ENCODE measurements around the gene RPS6KA5. TPM values are rescaled to one million over a fixed set of nuclear protein-coding genes. Genes with fewer than 3 reads are reported as not detected.
"Not testable (repeated sequence)": the region's sequence is repeated elsewhere in the genome, so short reads cannot be mapped to it uniquely, and the experiment has no call there.

Gene RPS6KA5
- total RNA-seq, 1 donor from 2014 or later = 3.1 TPM

GRCh38 chr14:91092073-91092472 is 31.6 kb upstream of the RPS6KA5 start:
- Histone ChIP-seq H3K4me1 (ENCODE audit: control insufficient read depth in 3 of 3, insufficient read depth in 3 of 3, low read length in 3 of 3) (peaks cover 0 to 20% (median 18%) of the 10 kb centered on the region in 3 donors), H3K9me3 (ENCODE audit: control insufficient read depth in 3 of 3, low read length in 3 of 3) (no peaks in the 10 kb centered on the region), H3K27me3 (ENCODE audit: control insufficient read depth in 3 of 3, insufficient read depth in 3 of 3, low read length in 3 of 3) (no peaks in the 10 kb centered on the region), H3K36me3 (ENCODE audit: control insufficient read depth in 3 of 3, insufficient read depth in 3 of 3, low read length in 3 of 3) (no peaks in the 10 kb centered on the region), H3K9ac (ENCODE audit: low read depth in 1 of 3, low read length in 3 of 3) (no peak overlapping the region), H3K27ac (ENCODE audit: low read depth, low read length) (no peak overlapping the region), H3K4me3 (ENCODE audit: low read length in 3 of 3) (no peak overlapping the region)

- H3K4me1 ChIP-seq (ENCODE audit: control insufficient read depth in 3 of 3, insufficient read depth in 3 of 3, low read length in 3 of 3) = peaks cover 0 to 20% (median 18%) of the 10 kb centered on the region in 3 donors
- H3K9ac ChIP-seq (ENCODE audit: low read depth in 1 of 3, low read length in 3 of 3) = no peak overlapping the region
- H3K27me3 ChIP-seq (ENCODE audit: control insufficient read depth in 3 of 3, insufficient read depth in 3 of 3, low read length in 3 of 3) = no peaks in the 10 kb centered on the region
- no peak overlapping the region for H3K4me3 ChIP-seq (ENCODE audit: low read length in 3 of 3)
- H3K9me3 ChIP-seq (ENCODE audit: control insufficient read depth in 3 of 3, low read length in 3 of 3) = no peaks in the 10 kb centered on the region
- H3K36me3 ChIP-seq (ENCODE audit: control insufficient read depth in 3 of 3, insufficient read depth in 3 of 3, low read length in 3 of 3) = no peaks in the 10 kb centered on the region
- H3K27ac ChIP-seq (ENCODE audit: low read depth, low read length) = no peak overlapping the region
These were observed 30.3 kb upstream of the RPS6KA5 start for GRCh38 chr14:91090743-91091142.

- no peaks in the 10 kb centered on the region for H3K9me3 ChIP-seq (ENCODE audit: control insufficient read depth in 3 of 3, low read length in 3 of 3)
- H3K4me3 ChIP-seq (ENCODE audit: low read length in 3 of 3) = no peak overlapping the region
- no peaks in the 10 kb centered on the region for H3K27me3 ChIP-seq (ENCODE audit: control insufficient read depth in 3 of 3, insufficient read depth in 3 of 3, low read length in 3 of 3)
- no peak overlapping the region for H3K27ac ChIP-seq (ENCODE audit: low read depth, low read length)
- H3K9ac ChIP-seq (ENCODE audit: low read depth in 1 of 3, low read length in 3 of 3) = no peak overlapping the region
- H3K36me3 ChIP-seq (ENCODE audit: control insufficient read depth in 3 of 3, insufficient read depth in 3 of 3, low read length in 3 of 3) = no peaks in the 10 kb centered on the region
- peaks cover 0 to 17% (median 15%) of the 10 kb centered on the region in 3 donors for H3K4me1 ChIP-seq (ENCODE audit: control insufficient read depth in 3 of 3, insufficient read depth in 3 of 3, low read length in 3 of 3)
These were observed 29.6 kb upstream of the RPS6KA5 start for GRCh38 chr14:91089958-91090535.

GRCh38 chr14:91088585-91089235 is 28.3 kb upstream of the RPS6KA5 start:
- no peaks in the 10 kb centered on the region for H3K36me3 ChIP-seq (ENCODE audit: control insufficient read depth in 3 of 3, insufficient read depth in 3 of 3, low read length in 3 of 3)
- H3K4me1 ChIP-seq (ENCODE audit: control insufficient read depth in 3 of 3, insufficient read depth in 3 of 3, low read length in 3 of 3) = peaks cover 0 to 7% (median 4%) of the 10 kb centered on the region in 3 donors
- H3K9me3 ChIP-seq (ENCODE audit: control insufficient read depth in 3 of 3, low read length in 3 of 3) = no peaks in the 10 kb centered on the region
- no peaks in the 10 kb centered on the region for H3K27me3 ChIP-seq (ENCODE audit: control insufficient read depth in 3 of 3, insufficient read depth in 3 of 3, low read length in 3 of 3)
- no peak overlapping the region for H3K4me3 ChIP-seq (ENCODE audit: low read length in 3 of 3)
- no peak overlapping the region for H3K9ac ChIP-seq (ENCODE audit: low read depth in 1 of 3, low read length in 3 of 3)
- H3K27ac ChIP-seq (ENCODE audit: low read depth, low read length) = no peak overlapping the region

GRCh38 chr14:91087470-91087869 is 27.0 kb upstream of the RPS6KA5 start:
- H3K27me3 ChIP-seq (ENCODE audit: control insufficient read depth in 3 of 3, insufficient read depth in 3 of 3, low read length in 3 of 3); H3K4me3 ChIP-seq (ENCODE audit: low read length in 3 of 3); H3K4me1 ChIP-seq (ENCODE audit: control insufficient read depth in 3 of 3, insufficient read depth in 3 of 3, low read length in 3 of 3); H3K9ac ChIP-seq (ENCODE audit: low read depth in 1 of 3, low read length in 3 of 3); H3K27ac ChIP-seq (ENCODE audit: low read depth, low read length); H3K9me3 ChIP-seq (ENCODE audit: control insufficient read depth in 3 of 3, low read length in 3 of 3); H3K36me3 ChIP-seq (ENCODE audit: control insufficient read depth in 3 of 3, insufficient read depth in 3 of 3, low read length in 3 of 3): not testable (repeated sequence)

- no peak overlapping the region for H3K4me3 ChIP-seq (ENCODE audit: low read length in 3 of 3)
- no peak overlapping the region for H3K27ac ChIP-seq (ENCODE audit: low read depth, low read length)
- H3K4me1 ChIP-seq (ENCODE audit: control insufficient read depth in 3 of 3, insufficient read depth in 3 of 3, low read length in 3 of 3) = peaks cover 0 to 5% (median 0%) of the 10 kb centered on the region in 3 donors
- H3K9me3 ChIP-seq (ENCODE audit: control insufficient read depth in 3 of 3, low read length in 3 of 3) = no peaks in the 10 kb centered on the region
- no peaks in the 10 kb centered on the region for H3K27me3 ChIP-seq (ENCODE audit: control insufficient read depth in 3 of 3, insufficient read depth in 3 of 3, low read length in 3 of 3)
- no peak overlapping the region for H3K9ac ChIP-seq (ENCODE audit: low read depth in 1 of 3, low read length in 3 of 3)
- no peaks in the 10 kb centered on the region for H3K36me3 ChIP-seq (ENCODE audit: control insufficient read depth in 3 of 3, insufficient read depth in 3 of 3, low read length in 3 of 3)
These were observed 24.1 kb upstream of the RPS6KA5 start for GRCh38 chr14:91084516-91084915.

- no peak overlapping the region for H3K9ac ChIP-seq (ENCODE audit: low read depth in 1 of 3, low read length in 3 of 3)
- no peak overlapping the region for H3K4me3 ChIP-seq (ENCODE audit: low read length in 3 of 3)
- H3K36me3 ChIP-seq (ENCODE audit: control insufficient read depth in 3 of 3, insufficient read depth in 3 of 3, low read length in 3 of 3) = no peaks in the 10 kb centered on the region
- H3K27ac ChIP-seq (ENCODE audit: low read depth, low read length) = no peak overlapping the region
- no peaks in the 10 kb centered on the region for H3K9me3 ChIP-seq (ENCODE audit: control insufficient read depth in 3 of 3, low read length in 3 of 3)
- H3K27me3 ChIP-seq (ENCODE audit: control insufficient read depth in 3 of 3, insufficient read depth in 3 of 3, low read length in 3 of 3) = no peaks in the 10 kb centered on the region
- no peaks in the 10 kb centered on the region for H3K4me1 ChIP-seq (ENCODE audit: control insufficient read depth in 3 of 3, insufficient read depth in 3 of 3, low read length in 3 of 3)
These were observed 21.8 kb upstream of the RPS6KA5 start for GRCh38 chr14:91082282-91082681.

- Histone ChIP-seq H3K27me3 (ENCODE audit: control insufficient read depth in 3 of 3, insufficient read depth in 3 of 3, low read length in 3 of 3) (no peaks in the 10 kb centered on the region), H3K27ac (ENCODE audit: low read depth, low read length) (no peak overlapping the region), H3K9me3 (ENCODE audit: control insufficient read depth in 3 of 3, low read length in 3 of 3) (no peaks in the 10 kb centered on the region), H3K9ac (ENCODE audit: low read depth in 1 of 3, low read length in 3 of 3) (no peak overlapping the region), H3K4me3 (ENCODE audit: low read length in 3 of 3) (no peak overlapping the region), H3K4me1 (ENCODE audit: control insufficient read depth in 3 of 3, insufficient read depth in 3 of 3, low read length in 3 of 3) (no peaks in the 10 kb centered on the region), H3K36me3 (ENCODE audit: control insufficient read depth in 3 of 3, insufficient read depth in 3 of 3, low read length in 3 of 3) (no peaks in the 10 kb centered on the region)
These were observed 19.6 kb upstream of the RPS6KA5 start for GRCh38 chr14:91080071-91080470.

- no peaks in the 10 kb centered on the region for H3K4me1 ChIP-seq (ENCODE audit: control insufficient read depth in 3 of 3, insufficient read depth in 3 of 3, low read length in 3 of 3)
- no peak overlapping the region for H3K9ac ChIP-seq (ENCODE audit: low read depth in 1 of 3, low read length in 3 of 3)
- no peaks in the 10 kb centered on the region for H3K27me3 ChIP-seq (ENCODE audit: control insufficient read depth in 3 of 3, insufficient read depth in 3 of 3, low read length in 3 of 3)
- H3K36me3 ChIP-seq (ENCODE audit: control insufficient read depth in 3 of 3, insufficient read depth in 3 of 3, low read length in 3 of 3) = no peaks in the 10 kb centered on the region
- H3K9me3 ChIP-seq (ENCODE audit: control insufficient read depth in 3 of 3, low read length in 3 of 3) = no peaks in the 10 kb centered on the region
- no peak overlapping the region for H3K27ac ChIP-seq (ENCODE audit: low read depth, low read length)
- no peak overlapping the region for H3K4me3 ChIP-seq (ENCODE audit: low read length in 3 of 3)
These were observed 17.8 kb upstream of the RPS6KA5 start for GRCh38 chr14:91078095-91078737.

- no peak overlapping the region for H3K27ac ChIP-seq (ENCODE audit: low read depth, low read length)
- no peak overlapping the region for H3K4me3 ChIP-seq (ENCODE audit: low read length in 3 of 3)
- no peaks in the 10 kb centered on the region for H3K9me3 ChIP-seq (ENCODE audit: control insufficient read depth in 3 of 3, low read length in 3 of 3)
- no peaks in the 10 kb centered on the region for H3K4me1 ChIP-seq (ENCODE audit: control insufficient read depth in 3 of 3, insufficient read depth in 3 of 3, low read length in 3 of 3)
- H3K36me3 ChIP-seq (ENCODE audit: control insufficient read depth in 3 of 3, insufficient read depth in 3 of 3, low read length in 3 of 3) = no peaks in the 10 kb centered on the region
- H3K9ac ChIP-seq (ENCODE audit: low read depth in 1 of 3, low read length in 3 of 3) = no peak overlapping the region
- no peaks in the 10 kb centered on the region for H3K27me3 ChIP-seq (ENCODE audit: control insufficient read depth in 3 of 3, insufficient read depth in 3 of 3, low read length in 3 of 3)
These were observed 15.1 kb upstream of the RPS6KA5 start for GRCh38 chr14:91075553-91075952.
